Measurements from ENCODE around the gene GABRB3.

The GABRB3 gene

GRCh38 chr15:26698555-26698954 is 74.3 kb downstream of the GABRB3 start:
- TF ChIP-seq CTCF (IDR thresholded peaks at IDR 0.05; ENCODE audit: low read depth, low read length) = no peak
- no peak overlapping the region for H3K4me3 ChIP-seq (ENCODE audit: low read depth, low read length)

GRCh38 chr15:26697913-26698312 is 75.0 kb downstream of the GABRB3 start:
- no peak overlapping the region for H3K4me3 ChIP-seq (ENCODE audit: low read depth, low read length)
- TF ChIP-seq CTCF (IDR thresholded peaks at IDR 0.05; ENCODE audit: low read depth, low read length) = no peak

- no peak for TF ChIP-seq CTCF (IDR thresholded peaks at IDR 0.05; ENCODE audit: low read depth, low read length)
- H3K4me3 ChIP-seq (ENCODE audit: low read depth, low read length) = no peak overlapping the region
Observed at GRCh38 chr15:26691249-26691648, 81.6 kb downstream of the GABRB3 start.

GRCh38 chr15:26690778-26691177 is 82.1 kb downstream of the GABRB3 start:
- H3K4me3 ChIP-seq (ENCODE audit: low read depth, low read length) = no peak overlapping the region
- no peak for TF ChIP-seq CTCF (IDR thresholded peaks at IDR 0.05; ENCODE audit: low read depth, low read length)

- H3K4me3 ChIP-seq (ENCODE audit: low read depth, low read length) = no peak overlapping the region
- no peak for TF ChIP-seq CTCF (IDR thresholded peaks at IDR 0.05; ENCODE audit: low read depth, low read length)
Observed at GRCh38 chr15:26689462-26689861, 83.4 kb downstream of the GABRB3 start.

- no peak for TF ChIP-seq CTCF (IDR thresholded peaks at IDR 0.05; ENCODE audit: low read depth, low read length)
- H3K4me3 ChIP-seq (ENCODE audit: low read depth, low read length) = no peak overlapping the region
Observed at GRCh38 chr15:26686547-26687187, 86.2 kb downstream of the GABRB3 start.

GRCh38 chr15:26682598-26683164 is 90.2 kb downstream of the GABRB3 start:
- TF ChIP-seq CTCF (IDR thresholded peaks at IDR 0.05; ENCODE audit: low read depth, low read length) = no peak
- no peak overlapping the region for H3K4me3 ChIP-seq (ENCODE audit: low read depth, low read length)

All from WI38 (cell line).